HCT116 (cell line): ENCODE measurements around the gene ARPC1A. TPM values are rescaled to one million over a fixed set of nuclear protein-coding genes. Genes with fewer than 3 reads are reported as not detected.
"Not testable (repeated sequence)": the region's sequence is repeated elsewhere in the genome, so short reads cannot be mapped to it uniquely, and the experiment has no call there.

ENCODE experiments used
- ATAC-seq: fragments of 200-7000 bp; cut with Tn5 transposase; 2 replicates; pipeline ENCODE4 v1.9.1; 2020; ENCODE audit warnings: mild to moderate bottlenecking, moderate library complexity
- BruUV-seq: library from RNA; stranded (reverse); fragments of 400-500 nt; replicated peaks from 2 replicates; lab custom pipeline; 2021; lab: Mats Ljungman, UMichigan
- CTCF ChIA-PET: fragments of 300-600 bp; sonication (Branson Sonifier 250); formaldehyde crosslinking; loops from one replicate; lab custom pipeline; 2021; ENCODE audit warnings: antibody characterized with exemption; lab: Charles Lee
- POLR2A ChIA-PET: fragments of 300-600, 350-600 bp; sonication (Branson Sonifier 250); formaldehyde crosslinking; loops from one replicate; lab custom pipeline; 2021; ENCODE audit warnings: antibody characterized with exemption; lab: Charles Lee
- RAD21 ChIA-PET, 2 experiments: fragments of 300-600 bp; sonication (Branson Sonifier 250); formaldehyde crosslinking; loops; one replicate each; lab custom pipeline; 2023; ENCODE audit warnings: low total read pairs in 2 of 2; ENCODE audit not compliant: uncharacterized antibody in 2 of 2, unreplicated experiment in 2 of 2, low non-redundant PET in 1 of 2; lab: Charles Lee
- DNase-seq: peaks from one replicate; pipeline ENCODE4 v3.0.0-alpha.2; 2010; ENCODE audit warnings: low read depth, low spot score
- H2AFZ ChIP-seq: fragments of 200-600 bp; shearing (Covaris generic), sonication (generic); 2 replicates; pipeline ENCODE4 v1.6.1; 2017; ENCODE audit warnings: low read depth, mixed run types, mixed read lengths, antibody characterized with exemption, low read length; ENCODE audit not compliant: poor library complexity, severe bottlenecking
- H3K27ac ChIP-seq: 2 replicates; pipeline ENCODE4 v1.5.1; 2012; ENCODE audit warnings: low read depth, low read length
- H3K27me3 ChIP-seq: fragments of 200-600 bp; sonication (generic); 2 replicates; pipeline ENCODE4 v1.6.1; 2016; ENCODE audit warnings: mixed run types, low read length, mixed read lengths; ENCODE audit not compliant: insufficient read depth
- H3K36me3 ChIP-seq, 2 experiments: fragments of 200-500 bp in 1 of 2; fragments of 200-600 bp in 1 of 2; sonication (Bioruptor generic) in 1 of 2; sonication (generic) in 1 of 2; 2 replicates each; pipeline versions ENCODE4 v1.5.1 to v1.6.1; 2014 to 2016; ENCODE audit warnings: low read length in 2 of 2, inconsistent platforms in 1 of 2, mixed read lengths in 1 of 2, mixed run types in 1 of 2; ENCODE audit not compliant: insufficient read depth in 2 of 2, control insufficient read depth in 1 of 2
- H3K4me1 ChIP-seq, 2 experiments: fragments of 200-600 bp in 1 of 2; sonication (generic) in 1 of 2; 2 replicates each; pipeline versions ENCODE4 v1.5.1 to v1.6.1; 2012 to 2017; ENCODE audit warnings: low read length in 2 of 2, inconsistent platforms in 1 of 2, mild to moderate bottlenecking in 1 of 2, mixed read lengths in 1 of 2, mixed run types in 1 of 2, moderate library complexity in 1 of 2; ENCODE audit not compliant: insufficient read depth in 2 of 2, control insufficient read depth in 1 of 2
- H3K4me2 ChIP-seq: fragments of 200-600 bp; sonication (generic); 2 replicates; pipeline ENCODE4 v1.6.1; 2017; ENCODE audit warnings: mixed run types, low read length, mixed read lengths
- H3K4me3 ChIP-seq, 2 experiments: fragments of 200-600 bp in 1 of 2; sonication (generic) in 1 of 2; replicated peaks in 1 of 2; 2 replicates each; pipeline ENCODE4 v1.5.1; 2011 to 2016; ENCODE audit warnings: low read length in 2 of 2, control low read depth in 1 of 2, low read depth in 1 of 2, mild to moderate bottlenecking in 1 of 2, mixed read lengths in 1 of 2, mixed run types in 1 of 2
- H3K79me2 ChIP-seq: fragments of 200-600 bp; sonication (generic); 2 replicates; pipeline ENCODE4 v1.6.1; 2017; ENCODE audit warnings: mild to moderate bottlenecking, mixed run types, low read length, moderate library complexity, mixed read lengths; ENCODE audit not compliant: insufficient read depth
- H3K9ac ChIP-seq: fragments of 200-600 bp; sonication (generic); 2 replicates; pipeline ENCODE4 v1.6.1; 2016; ENCODE audit warnings: low read length, mixed read lengths
- H3K9me2 ChIP-seq: fragments of 200-600 bp; sonication (generic), shearing (Covaris generic); 2 replicates; pipeline ENCODE4 v1.6.1; 2017; ENCODE audit warnings: mixed run types, mild to moderate bottlenecking, moderate library complexity; ENCODE audit not compliant: insufficient read depth
- H3K9me3 ChIP-seq, 2 experiments: fragments of 200-500 bp in 1 of 2; fragments of 200-600 bp in 1 of 2; sonication (Bioruptor generic) in 1 of 2; sonication (generic) in 1 of 2; 2 replicates each; pipeline ENCODE4 v1.6.1; 2014 to 2017; ENCODE audit warnings: low read length in 2 of 2, mixed read lengths in 2 of 2, inconsistent platforms in 1 of 2, low read depth in 1 of 2, mild to moderate bottlenecking in 1 of 2, mixed run types in 1 of 2, moderate library complexity in 1 of 2; ENCODE audit not compliant: control insufficient read depth in 1 of 2, insufficient read depth in 1 of 2
- H4K20me1 ChIP-seq: fragments of 200-600 bp; sonication (generic), shearing (Covaris generic); 2 replicates; pipeline ENCODE4 v1.6.1; 2017; ENCODE audit warnings: mixed run types, mild to moderate bottlenecking, moderate library complexity; ENCODE audit not compliant: insufficient read depth
- CBX3 ChIP-seq: IDR thresholded peaks from 2 replicates; pipeline ENCODE4 v1.6.1; 2012; ENCODE audit warnings: low read depth
- CTCF ChIP-seq, 3 experiments: fragments of 200-600 bp in 1 of 3; sonication (generic) in 1 of 3; IDR thresholded peaks in 2 of 3; conservative IDR thresholded peaks in 1 of 3; 2 replicates each; pipeline ENCODE4 v1.5.1; 2012 to 2017; ENCODE audit warnings: low read depth in 2 of 3, low read length in 2 of 3, antibody characterized with exemption in 1 of 3, borderline replicate concordance in 1 of 3, control low read depth in 1 of 3, mild to moderate bottlenecking in 1 of 3, mixed read lengths in 1 of 3, mixed run types in 1 of 3, moderate library complexity in 1 of 3; ENCODE audit not compliant: insufficient read depth in 1 of 3
- RAD21 ChIP-seq: IDR thresholded peaks from 2 replicates; pipeline ENCODE4 v1.6.1; 2012; ENCODE audit warnings: low read depth, mild to moderate bottlenecking
- intact Hi-C: fragments of 100-400 bp; cut with micrococcal nuclease; formaldehyde crosslinking; loops from 2 replicates; pipeline ENCODE4 v1.10.0; 2022
- total RNA-seq: library from RNA; stranded (reverse); gene quantifications from one replicate; pipeline ENCODE4 v1.2.1, GENCODE V29; 2021; ENCODE audit not compliant: unreplicated experiment

The ARPC1A gene
- total RNA-seq, 1 experiment from 2014 or later: 250 TPM

GRCh38 chr7:99415513-99416127 is 89.9 kb downstream of the ARPC1A start:
- POLR2A ChIA-PET: not testable (repeated sequence)
- DNase-seq (peak; percentile 50), ATAC-seq (0 out of 2 replicates have a peak, but pooled peaks have one; percentile 40)

More at GRCh38 chr7:99415513-99416127, 89.9 kb downstream of the ARPC1A start:
- CTCF ChIA-PET, H3K4me2 ChIP-seq, intact Hi-C loops, BruUV-seq, H4K20me1 ChIP-seq, H3K9me2 ChIP-seq, H3K9ac ChIP-seq, H2AFZ ChIP-seq, H3K4me3 ChIP-seq, H3K4me1 ChIP-seq, H3K27me3 ChIP-seq, H3K27ac ChIP-seq, H3K9me3 ChIP-seq: not testable (repeated sequence)
- H3K36me3 ChIP-seq: peaks cover 57 to 74% of the 10 kb centered on the region in 2 experiments
- RAD21 ChIA-PET: interaction anchor here in 1 of 2 experiments (0.6 kb wide), 1 partner anchor 260 kb away, joined by 3 read pairs; no protein-coding TSS in a partner anchor
- H3K79me2 ChIP-seq: peaks cover 42% of the 10 kb centered on the region
- peak; percentile 56; the same call in 1 of the 2 replicates for TF ChIP-seq CBX3
- peak; percentile 67 for TF ChIP-seq RAD21
- TF ChIP-seq CTCF (IDR thresholded peaks at IDR 0.05 in 2 of 3, conservative IDR thresholded peaks at IDR 0.05 in 1 of 3; ENCODE audit: borderline replicate concordance in 1 of 3, insufficient read depth in 1 of 3, low read depth in 2 of 3, low read length in 2 of 3): peak; percentile 39 to 75 (median 55); a peak in 5 of 6 replicates

Other genes starting within 250 kb of the ARPC1A start
- 24.6 TPM for gene SMURF1, start 181.8 kb upstream of the ARPC1A start, total RNA-seq
- gene KPNA7, start 117.8 kb upstream of the ARPC1A start, total RNA-seq: not detected
- 0.57 TPM for gene MYH16, start 53.1 kb upstream of the ARPC1A start, total RNA-seq
- gene ARPC1B, start 48.8 kb downstream of the ARPC1A start, total RNA-seq: 192 TPM
- 200 TPM for gene PDAP1, start 82.7 kb downstream of the ARPC1A start, total RNA-seq
- 154 TPM for gene BUD31, start 83.1 kb downstream of the ARPC1A start, total RNA-seq
- 9.2 TPM for gene PTCD1, start 112.9 kb downstream of the ARPC1A start, total RNA-seq
- gene CPSF4, start 113.0 kb downstream of the ARPC1A start, total RNA-seq: 67.0 TPM
- gene ATP5MF, start 140.3 kb downstream of the ARPC1A start, total RNA-seq: 351 TPM
- 8.2 TPM for gene ZNF789, start 147.0 kb downstream of the ARPC1A start, total RNA-seq
- gene ZNF394, start 174.4 kb downstream of the ARPC1A start, total RNA-seq: 22.1 TPM
- gene ZKSCAN5, start 178.8 kb downstream of the ARPC1A start, total RNA-seq: 10.2 TPM
- 4.7 TPM for gene FAM200A, start 226.2 kb downstream of the ARPC1A start, total RNA-seq
- gene ZNF655, start 232.7 kb downstream of the ARPC1A start, total RNA-seq: 45.0 TPM